Activated effector memory CD4-positive, alpha-beta T cell treated with Interleukin-2 at 50 U/mL for 16 hours (primary cell): ENCODE measurements around the gene CILP2.
A peak's percentile ranks its signal among the peaks of the same experiment; 100 is the strongest.

Source experiments
- DNase-seq: peaks from one replicate; pipeline ENCODE4 v3.0.0-alpha.2; 2020

The CILP2 gene

GRCh38 chr19:19531951-19532805 is 5.9 kb upstream of the CILP2 start:
- DNase-seq, result peak; percentile 79

DNA sequence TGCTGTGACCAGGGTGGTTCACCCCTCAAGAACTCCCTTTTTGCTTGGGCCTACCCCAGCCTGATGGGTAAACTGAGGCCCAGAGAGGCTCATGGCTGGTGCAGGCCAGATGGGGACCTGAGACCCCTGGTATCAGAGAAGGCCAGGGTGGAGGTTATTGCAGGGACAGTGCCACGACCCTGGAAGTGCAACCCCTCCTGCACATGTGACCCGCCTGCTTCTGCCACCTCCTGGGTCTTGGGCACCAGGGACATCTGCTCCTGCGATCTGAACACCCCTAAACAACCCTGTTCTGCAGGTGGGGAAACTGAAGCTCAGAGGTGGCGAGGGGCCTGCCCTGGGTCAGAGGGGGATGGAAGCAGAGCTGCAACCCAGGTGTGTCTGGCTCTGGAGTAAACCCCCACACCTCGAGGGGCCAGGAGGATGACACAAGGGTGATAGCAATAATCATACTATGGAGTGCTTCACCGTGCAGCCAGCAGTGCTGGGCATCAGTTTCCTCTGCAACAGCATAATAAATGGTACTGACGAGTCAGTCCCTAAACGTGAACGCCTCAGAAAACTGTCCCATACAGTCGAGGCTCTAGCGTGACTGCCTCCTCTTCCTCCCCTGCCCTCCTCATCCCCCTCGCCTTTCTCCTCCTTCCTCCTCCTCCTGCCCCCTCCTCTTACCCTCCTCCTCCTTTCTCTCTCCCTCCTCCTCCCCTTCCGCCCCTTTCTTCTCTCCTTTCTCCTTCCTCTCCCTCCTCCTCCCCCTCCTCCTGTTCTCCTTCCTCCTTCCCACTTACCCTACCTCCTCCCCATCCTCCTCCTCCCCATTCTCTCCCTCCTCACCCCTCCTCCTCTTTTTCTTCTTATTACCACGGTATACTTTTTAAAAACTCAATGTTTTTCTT is 5.0 kb upstream of the CILP2 start:
- DNase-seq, result no peak

GRCh38 chr19:19533841-19534240 is 4.2 kb upstream of the CILP2 start:
- no peak for DNase-seq

- DNase-seq, result no peak
Measured at GRCh38 chr19:19534556-19535265, 3.4 kb upstream of the CILP2 start.

DNA sequence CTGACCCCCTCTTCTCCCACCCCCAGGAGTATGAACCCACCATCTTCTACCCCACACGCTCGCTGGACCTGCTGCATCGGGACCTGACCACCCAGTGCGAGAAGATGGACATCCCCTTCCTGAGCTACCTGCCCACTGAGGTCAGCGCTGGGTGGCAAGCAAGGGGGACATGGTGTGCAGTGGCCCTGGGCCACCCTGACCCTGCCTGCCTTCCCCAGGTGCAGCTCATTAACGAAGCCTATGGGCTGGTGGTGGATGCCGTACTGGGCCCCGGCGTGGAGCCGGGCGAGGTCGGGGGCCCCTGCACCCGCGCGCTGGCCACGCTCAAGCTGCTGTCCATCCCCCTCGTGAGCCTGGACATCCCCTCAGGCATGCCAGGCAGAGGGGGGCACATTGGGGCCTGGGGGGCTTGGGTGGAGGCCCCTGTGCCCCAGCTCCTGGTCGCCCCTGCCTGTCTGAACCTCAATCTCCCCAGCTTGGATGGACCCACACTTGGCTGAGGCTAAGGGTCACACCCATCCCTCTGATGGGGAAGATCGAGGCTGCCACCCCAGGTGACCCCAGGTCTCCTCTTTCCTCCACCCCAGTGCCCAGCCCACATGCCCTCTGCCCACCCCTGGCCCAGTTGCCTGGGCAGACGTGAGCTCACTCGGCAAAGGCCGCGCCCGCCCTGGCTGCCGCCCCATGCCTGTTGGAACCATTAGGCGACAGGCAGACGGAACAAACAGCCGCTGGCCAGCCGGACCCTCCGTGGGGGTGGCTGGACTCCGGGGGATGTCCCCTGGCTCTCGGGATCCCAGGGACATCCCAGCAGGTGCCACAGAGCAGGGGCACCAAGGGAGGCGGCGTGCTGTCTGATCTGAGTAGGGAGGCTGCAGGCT is 2.5 kb upstream of the CILP2 start:
- no peak for DNase-seq

DNA sequence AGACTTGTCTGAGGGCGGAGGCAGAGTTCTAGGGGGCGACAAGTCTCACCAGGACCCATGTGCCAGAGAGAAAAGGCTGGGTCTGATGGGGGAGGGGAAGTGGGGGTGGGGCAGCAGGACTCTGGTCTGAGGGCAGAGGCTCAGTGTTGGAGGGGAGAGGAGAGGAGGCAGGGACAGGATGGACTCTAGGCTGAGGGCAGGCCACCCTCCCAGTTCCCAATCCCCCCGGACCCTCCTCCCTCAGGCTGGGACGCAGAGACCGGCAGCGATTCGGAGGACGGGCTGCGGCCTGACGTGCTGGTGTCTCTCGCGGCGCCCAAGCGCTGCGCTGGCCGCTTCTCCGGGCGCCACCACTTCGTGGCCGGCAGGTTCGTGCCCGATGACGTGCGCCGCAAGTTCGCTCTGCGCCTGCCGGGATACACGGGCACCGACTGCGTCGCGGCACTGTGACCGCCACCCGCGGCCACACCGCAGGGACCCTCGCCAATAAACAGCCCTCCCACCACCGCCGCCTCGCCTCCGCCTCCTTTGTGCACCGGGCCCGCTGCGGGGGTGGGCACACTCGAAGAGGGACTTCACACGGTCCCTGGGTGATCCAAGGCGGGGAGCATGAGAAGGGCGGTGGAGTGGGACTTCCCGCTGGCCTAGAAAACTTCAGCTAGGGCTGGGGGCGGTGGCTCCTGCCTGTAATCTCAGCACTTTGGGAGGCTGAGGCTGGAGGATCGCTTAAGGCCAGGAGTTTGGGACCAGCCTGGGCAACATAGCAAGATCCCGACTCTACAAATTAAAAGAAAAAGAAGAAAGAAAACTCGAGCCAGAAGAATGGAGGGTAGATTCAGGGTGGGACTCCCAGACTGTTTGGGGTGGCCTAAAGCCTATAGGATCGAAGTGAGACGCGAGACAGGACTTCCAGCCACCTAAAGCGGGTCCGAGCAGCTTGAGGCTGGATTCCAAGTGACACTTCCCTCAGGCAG is 703 bp upstream of the CILP2 start:
- no peak for DNase-seq

DNA sequence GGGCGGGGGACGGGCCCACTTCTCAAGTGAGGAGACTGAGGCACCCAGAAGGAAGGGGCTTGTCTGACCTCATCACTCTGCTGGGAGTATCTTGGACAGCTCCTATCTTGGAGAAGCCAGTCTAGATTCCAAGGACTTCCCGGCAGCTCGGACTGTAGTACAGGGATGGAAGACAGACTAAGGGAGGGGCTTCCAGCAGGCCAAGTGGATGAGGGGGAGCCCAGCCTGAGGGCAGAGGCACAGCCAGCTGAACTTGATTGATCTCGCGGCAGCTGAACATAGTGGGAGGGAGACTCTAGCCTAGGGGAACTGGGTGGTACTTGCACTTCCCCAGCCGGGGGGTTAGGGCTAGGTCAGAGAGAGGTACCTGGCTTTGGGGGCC is 711 bp downstream of the CILP2 start:
- no peak for DNase-seq

GRCh38 chr19:19539698-19540063 is 1.6 kb downstream of the CILP2 start:
- no peak for DNase-seq

DNA sequence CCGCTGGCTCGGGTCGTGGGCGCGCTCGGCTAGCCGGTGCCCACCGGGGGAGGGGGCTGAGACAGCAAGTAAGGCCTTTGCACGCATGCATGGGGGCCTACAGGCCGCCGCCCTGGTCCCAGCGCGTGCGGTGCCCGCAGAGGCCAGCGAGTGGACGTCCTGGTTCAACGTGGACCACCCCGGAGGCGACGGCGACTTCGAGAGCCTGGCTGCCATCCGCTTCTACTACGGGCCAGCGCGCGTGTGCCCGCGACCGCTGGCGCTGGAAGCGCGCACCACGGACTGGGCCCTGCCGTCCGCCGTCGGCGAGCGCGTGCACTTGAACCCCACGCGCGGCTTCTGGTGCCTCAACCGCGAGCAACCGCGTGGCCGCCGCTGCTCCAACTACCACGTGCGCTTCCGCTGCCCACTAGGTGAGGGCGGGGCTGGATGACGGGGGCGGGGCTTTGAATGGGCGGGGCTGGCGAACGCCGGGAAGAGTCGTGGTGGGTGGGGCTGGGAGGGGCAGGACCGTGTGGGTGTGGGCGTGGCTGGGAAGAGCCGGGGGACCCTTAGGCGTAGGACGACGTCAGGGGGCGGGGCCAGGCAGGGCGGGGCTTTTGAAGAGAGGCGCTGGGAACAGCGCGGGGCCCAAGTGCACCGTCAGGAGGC is 2.1 kb downstream of the CILP2 start:
- peak; percentile 34 for DNase-seq

DNA sequence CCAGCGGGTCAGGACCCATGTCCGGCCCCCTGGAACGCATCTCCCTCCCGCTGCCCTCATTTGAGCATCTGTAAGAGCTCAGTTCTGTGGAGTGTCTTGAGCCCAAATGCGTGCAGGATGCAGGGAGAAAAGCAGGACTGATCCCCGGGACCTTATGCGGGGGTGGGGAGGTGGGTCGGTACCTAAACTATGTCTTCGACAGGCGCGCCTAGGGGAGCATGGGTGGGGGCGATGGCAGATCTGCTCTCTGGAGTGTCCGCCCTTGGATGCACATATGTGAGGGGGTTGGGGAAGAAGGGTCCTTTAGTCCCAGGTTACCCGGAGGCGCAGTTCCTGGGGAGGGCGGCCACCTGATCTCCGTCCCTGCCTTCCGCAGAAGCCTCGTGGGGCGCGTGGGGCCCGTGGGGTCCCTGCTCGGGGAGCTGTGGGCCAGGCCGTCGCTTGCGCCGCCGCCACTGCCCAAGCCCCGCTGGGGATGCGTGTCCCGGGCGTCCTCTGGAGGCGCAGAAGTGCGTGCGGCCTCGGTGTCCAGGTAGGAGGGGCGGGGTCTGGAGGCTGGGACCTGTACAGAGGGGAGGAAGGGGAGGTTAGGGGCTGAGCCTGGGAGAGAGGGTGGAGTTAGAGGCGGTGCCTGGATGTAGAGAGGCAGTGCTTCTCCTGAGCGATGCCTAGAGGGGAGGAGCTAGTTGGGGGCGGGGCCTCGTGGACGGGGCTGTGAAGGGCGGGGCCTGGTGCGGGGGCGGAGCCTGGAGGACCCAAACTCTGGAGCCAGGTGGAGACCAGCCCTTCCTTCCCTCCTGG is 2.9 kb downstream of the CILP2 start:
- DNase-seq, result peak; percentile 59

GRCh38 chr19:19541616-19542015 is 3.6 kb downstream of the CILP2 start:
- no peak for DNase-seq

DNA sequence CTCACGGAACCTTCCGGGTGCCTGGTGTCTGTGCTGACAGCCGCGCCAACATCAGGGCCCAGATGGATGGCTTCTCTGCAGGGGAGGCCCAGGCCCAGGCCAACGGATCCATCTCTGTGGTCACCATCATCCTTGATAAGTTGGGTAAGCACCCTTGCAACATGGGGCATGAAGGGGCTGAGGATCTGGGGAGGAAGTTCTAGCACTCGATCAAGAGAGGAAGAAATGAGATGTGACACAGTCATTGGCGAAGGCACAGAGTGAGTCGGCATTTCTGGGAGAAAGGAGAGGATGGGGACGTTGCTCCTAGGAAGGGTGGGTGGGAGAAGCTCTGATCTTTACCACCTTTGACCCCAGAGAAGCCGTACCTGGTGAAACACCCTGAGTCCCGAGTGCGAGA is 4.4 kb downstream of the CILP2 start:
- no peak for DNase-seq

GRCh38 chr19:19543101-19543500 is 5.0 kb downstream of the CILP2 start:
- DNase-seq, result no peak

GRCh38 chr19:19543640-19544039 is 5.6 kb downstream of the CILP2 start:
- DNase-seq, result no peak

- no peak for DNase-seq
Measured at GRCh38 chr19:19544257-19544953, 6.3 kb downstream of the CILP2 start.

- no peak for DNase-seq
Measured at GRCh38 chr19:19544954-19545591, 7.0 kb downstream of the CILP2 start.

DNA sequence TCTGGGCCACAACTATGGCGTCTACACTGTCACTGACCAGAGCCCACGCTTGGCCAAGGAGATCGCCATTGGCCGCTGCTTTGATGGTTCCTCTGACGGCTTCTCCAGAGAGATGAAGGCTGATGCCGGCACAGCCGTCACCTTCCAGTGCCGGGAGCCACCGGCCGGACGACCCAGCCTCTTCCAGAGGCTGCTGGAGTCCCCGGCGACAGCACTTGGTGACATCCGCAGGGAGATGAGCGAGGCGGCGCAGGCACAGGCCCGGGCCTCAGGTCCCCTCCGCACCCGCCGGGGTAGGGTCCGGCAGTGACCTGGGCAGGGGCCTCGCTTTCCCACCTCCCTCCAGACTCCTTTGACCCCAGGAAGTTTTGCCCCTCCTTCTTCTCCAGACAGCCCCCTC is 7.6 kb downstream of the CILP2 start:
- no peak for DNase-seq

- no peak for DNase-seq
Measured at GRCh38 chr19:19546751-19547162, 8.7 kb downstream of the CILP2 start.
